Keratinocyte (primary cell): Measurements from ENCODE around the gene ABCA7.

Source experiments
- CTCF ChIP-seq, 3 experiments: IDR thresholded peaks in 1 of 3; conservative IDR thresholded peaks in 1 of 3; optimal IDR thresholded peaks in 1 of 3; 2 replicates in 2 of 3; 3 replicates in 1 of 3; pipeline versions ENCODE3 to v1.5.1; 2011; ENCODE audit warnings: low read length in 3 of 3, mild to moderate bottlenecking in 3 of 3, moderate library complexity in 2 of 3, control low read depth in 1 of 3, inconsistent platforms in 1 of 3; ENCODE audit not compliant: insufficient read depth in 2 of 3; ENCODE audit errors: extremely low read depth in 1 of 3
- EZH2 ChIP-seq: IDR thresholded peaks from one replicate; pipeline ENCODE4 v1.6.1; 2012; ENCODE audit warnings: inconsistent platforms, mild to moderate bottlenecking, low read length, moderate library complexity

- TF ChIP-seq EZH2 (no peak), CTCF (optimal IDR thresholded peaks at IDR 0.05 in 1 of 3, IDR thresholded peaks at IDR 0.05 in 1 of 3, conservative IDR thresholded peaks at IDR 0.05 in 1 of 3; ENCODE audit: extremely low read depth in 1 of 3, insufficient read depth in 2 of 3, low read length in 3 of 3) (no peak)
These were observed 25.8 kb downstream of the ABCA7 start for GRCh38 chr19:1065606-1066109.
